SK-MEL-5 (cell line): ENCODE measurements around the gene LIN37. TPM values are rescaled to one million over a fixed set of nuclear protein-coding genes. Genes with fewer than 3 reads are reported as not detected.
A peak's percentile ranks its signal among the peaks of the same experiment; 100 is the strongest.
"Not testable (repeated sequence)": the region's sequence is repeated elsewhere in the genome, so short reads cannot be mapped to it uniquely, and the experiment has no call there.

Experiments
- DNase-seq: peaks from one replicate; pipeline ENCODE4 v3.0.0-alpha.2; 2016; ENCODE audit warnings: low read depth, low spot score
- in situ Hi-C: cut with HindIII; loops from 2 replicates; pipeline ENCODE4 v1.10.0; 2016; ENCODE audit warnings: low sequenced_read_pairs, high pct_unique_total_duplicates, low pct_unique_long_range_greater_than_20kb
- total RNA-seq: library from RNA; depleted of rRNA; stranded (reverse); fragments of >200 nt; shearing (Covaris generic); gene quantifications from 2 replicates; pipeline ENCODE4 v1.2.3, GENCODE V29; 2014

LIN37 gene
- total RNA-seq, 1 experiment from 2014 or later, result 5.3 TPM

GRCh38 chr19:35757231-35757748, 8.9 kb downstream of the LIN37 start:
- peak; percentile 12 for DNase-seq

GRCh38 chr19:35757749-35758608, 9.6 kb downstream of the LIN37 start, which contains the start of gene PROSER3:
TSS of gene PROSER3 (plus strand) at chr19:35758176. CDS start at chr19:35758216, 40 bp downstream.
- DNase-seq, result peak; percentile 98
- in situ Hi-C loops, result no loop called here

More at GRCh38 chr19:35757231-35757748, 8.9 kb downstream of the LIN37 start:
- in situ Hi-C loops, result no loop called here

GRCh38 chr19:35759697-35760096, 11.3 kb downstream of the LIN37 start:
- in situ Hi-C loops, result no loop called here
- no peak for DNase-seq

GRCh38 chr19:35760711-35761349, 12.5 kb downstream of the LIN37 start:
- in situ Hi-C loops, result no loop called here
- no peak for DNase-seq

- DNase-seq, result no peak
- in situ Hi-C loops, result no loop called here
These were observed 16.3 kb downstream of the LIN37 start for GRCh38 chr19:35764432-35765315.

GRCh38 chr19:35766571-35767104, 18.3 kb downstream of the LIN37 start:
- in situ Hi-C loops, result no loop called here

GRCh38 chr19:35767288-35768081, 19.1 kb downstream of the LIN37 start:
- no peak for DNase-seq
- in situ Hi-C loops, result no loop called here

More at GRCh38 chr19:35766571-35767104, 18.3 kb downstream of the LIN37 start:
- no peak for DNase-seq

GRCh38 chr19:35768082-35768421, 19.7 kb downstream of the LIN37 start:
- no peak for DNase-seq
- in situ Hi-C loops, result no loop called here

- DNase-seq, in situ Hi-C loops: not testable (repeated sequence)
These were observed 24.0 kb downstream of the LIN37 start for GRCh38 chr19:35772362-35772761.

GRCh38 chr19:35773020-35773806, 24.8 kb downstream of the LIN37 start:
- in situ Hi-C loops, result no loop called here
- peak; percentile 7 for DNase-seq

GRCh38 chr19:35774274-35775045, 26.1 kb downstream of the LIN37 start:
- in situ Hi-C loops, result no loop called here
- no peak for DNase-seq

- no peak for DNase-seq
- in situ Hi-C loops, result no loop called here
These were observed 26.6 kb downstream of the LIN37 start for GRCh38 chr19:35775046-35775297.

- in situ Hi-C loops, result no loop called here
- DNase-seq, result peak; percentile 97
These were observed 27.1 kb downstream of the LIN37 start, which contains the start of gene ARHGAP33 for GRCh38 chr19:35775298-35776101. TSS of gene ARHGAP33 (plus strand) at chr19:35775564. CDS start at chr19:35775659, 95 bp downstream.

- in situ Hi-C loops, result no loop called here
- DNase-seq, result no peak
These were observed 27.9 kb downstream of the LIN37 start for GRCh38 chr19:35776102-35776788.
